Mesothelial cell of epicardium (in vitro differentiated cells): ENCODE results near the gene TIMM23B. TPM values are rescaled to one million over a fixed set of nuclear protein-coding genes. Genes with fewer than 3 reads are reported as not detected.
"Not testable (repeated sequence)": the region's sequence is repeated elsewhere in the genome, so short reads cannot be mapped to it uniquely, and the experiment has no call there.

Experiments
- DNase-seq, 2 experiments: peaks; one replicate each; pipeline ENCODE4 v3.0.0; 2021; ENCODE audit warnings: low spot score in 2 of 2; ENCODE audit not compliant: unreplicated experiment in 2 of 2
- H3K27ac Mint-ChIP-seq: 2 replicates; pipeline ENCODE4 v1.8.0; 2021; ENCODE audit warnings: mixed read lengths
- H3K27me3 Mint-ChIP-seq: 2 replicates; pipeline ENCODE4 v1.8.0; 2021; ENCODE audit warnings: low read depth, mixed read lengths
- H3K36me3 Mint-ChIP-seq: 2 replicates; pipeline ENCODE4 v1.8.0; 2021; ENCODE audit warnings: mixed read lengths
- H3K4me1 Mint-ChIP-seq: 2 replicates; pipeline ENCODE4 v1.8.0; 2021; ENCODE audit warnings: mixed read lengths
- H3K4me3 Mint-ChIP-seq: 2 replicates; pipeline ENCODE4 v1.8.0; 2021; ENCODE audit warnings: mild to moderate bottlenecking, moderate library complexity, mixed read lengths
- H3K9me3 Mint-ChIP-seq: 2 replicates; pipeline ENCODE4 v1.8.0; 2021; ENCODE audit warnings: mixed read lengths
- total RNA-seq: library from RNA; stranded (reverse); gene quantifications from 3 replicates; pipeline ENCODE4 v1.2.1, GENCODE V29; 2021
- TF ChIP-seq, protein P1 (sequence below): fragments of 200-600 bp; sonication (generic); IDR thresholded peaks from one replicate; pipeline ENCODE4 v1.5.0; 2021; ENCODE audit warnings: antibody characterized with exemption; ENCODE audit not compliant: unreplicated experiment

Gene TIMM23B
- total RNA-seq, 1 donor from 2014 or later, result 32.3 TPM

- not testable (repeated sequence) for H3K27me3 Mint-ChIP-seq, H3K27ac Mint-ChIP-seq, DNase-seq, H3K9me3 Mint-ChIP-seq, H3K4me1 Mint-ChIP-seq, H3K4me3 Mint-ChIP-seq, H3K36me3 Mint-ChIP-seq
These were observed 75.8 kb downstream of the TIMM23B start for GRCh38 chr10:50017646-50018045.

DNA sequence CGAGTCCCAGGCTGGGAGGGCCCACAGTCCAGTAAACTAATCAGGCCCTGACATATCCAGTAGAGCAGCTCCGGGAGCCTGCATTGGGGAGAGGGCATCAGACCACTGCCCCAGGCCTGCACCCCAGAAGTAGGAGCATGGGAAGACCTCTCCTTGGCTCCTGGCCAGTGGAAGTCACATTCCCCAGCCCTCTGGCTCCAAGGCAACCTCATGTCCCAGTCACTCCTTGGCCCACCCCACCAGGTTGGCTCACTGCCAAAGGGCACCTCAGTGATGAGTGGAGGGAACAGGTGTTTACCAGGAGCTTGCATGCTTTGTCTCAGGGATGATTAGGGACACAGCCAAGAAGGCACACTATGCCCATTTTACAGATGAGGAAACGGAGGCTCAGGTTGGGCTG lies 77.4 kb downstream of the TIMM23B start:
- not testable (repeated sequence) for H3K4me1 Mint-ChIP-seq, H3K27ac Mint-ChIP-seq, H3K4me3 Mint-ChIP-seq, H3K36me3 Mint-ChIP-seq, H3K9me3 Mint-ChIP-seq, DNase-seq, H3K27me3 Mint-ChIP-seq

GRCh38 chr10:50020451-50021024 lies 78.7 kb downstream of the TIMM23B start:
- H3K9me3 Mint-ChIP-seq, H3K36me3 Mint-ChIP-seq, DNase-seq, H3K4me3 Mint-ChIP-seq, H3K27ac Mint-ChIP-seq, H3K4me1 Mint-ChIP-seq: not testable (repeated sequence)
- peaks cover 10% of the 10 kb centered on the region for H3K27me3 Mint-ChIP-seq

- DNase-seq, result no peak
- H3K4me1 Mint-ChIP-seq, result no peaks in the 10 kb centered on the region
- H3K4me3 Mint-ChIP-seq, result no peak overlapping the region
- peaks cover 3% of the 10 kb centered on the region for H3K9me3 Mint-ChIP-seq
- TF ChIP-seq, protein P1, sequence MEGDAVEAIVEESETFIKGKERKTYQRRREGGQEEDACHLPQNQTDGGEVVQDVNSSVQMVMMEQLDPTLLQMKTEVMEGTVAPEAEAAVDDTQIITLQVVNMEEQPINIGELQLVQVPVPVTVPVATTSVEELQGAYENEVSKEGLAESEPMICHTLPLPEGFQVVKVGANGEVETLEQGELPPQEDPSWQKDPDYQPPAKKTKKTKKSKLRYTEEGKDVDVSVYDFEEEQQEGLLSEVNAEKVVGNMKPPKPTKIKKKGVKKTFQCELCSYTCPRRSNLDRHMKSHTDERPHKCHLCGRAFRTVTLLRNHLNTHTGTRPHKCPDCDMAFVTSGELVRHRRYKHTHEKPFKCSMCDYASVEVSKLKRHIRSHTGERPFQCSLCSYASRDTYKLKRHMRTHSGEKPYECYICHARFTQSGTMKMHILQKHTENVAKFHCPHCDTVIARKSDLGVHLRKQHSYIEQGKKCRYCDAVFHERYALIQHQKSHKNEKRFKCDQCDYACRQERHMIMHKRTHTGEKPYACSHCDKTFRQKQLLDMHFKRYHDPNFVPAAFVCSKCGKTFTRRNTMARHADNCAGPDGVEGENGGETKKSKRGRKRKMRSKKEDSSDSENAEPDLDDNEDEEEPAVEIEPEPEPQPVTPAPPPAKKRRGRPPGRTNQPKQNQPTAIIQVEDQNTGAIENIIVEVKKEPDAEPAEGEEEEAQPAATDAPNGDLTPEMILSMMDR, result no peak
- H3K27ac Mint-ChIP-seq, result no peak overlapping the region
- H3K27me3 Mint-ChIP-seq, result peaks cover 11% of the 10 kb centered on the region
- no peaks in the 10 kb centered on the region for H3K36me3 Mint-ChIP-seq
These were observed 79.8 kb downstream of the TIMM23B start for GRCh38 chr10:50021646-50022045.

Other genes with a start within 250 kb of the TIMM23B start
- gene OGDHL, start 179.7 kb upstream of the TIMM23B start, total RNA-seq, result 10.4 to 13.0 TPM (median 12.7 TPM) in 3 replicates
- gene PARG, start within 50 bp of the TIMM23B start, total RNA-seq, result 44.0 to 51.2 TPM (median 50.1 TPM) in 3 replicates
- gene AGAP6, start 46.4 kb downstream of the TIMM23B start, total RNA-seq, result 22.3 to 23.2 TPM (median 23.0 TPM) in 3 replicates
- 34.2 to 41.1 TPM (median 35.4 TPM) in 3 replicates for gene WASHC2A, start 125.9 kb downstream of the TIMM23B start, total RNA-seq